Stimulated activated CD4-positive, alpha-beta T cell treated with anti-CD3 and anti-CD28 coated beads, Interleukin-12 subunit alpha, Interleukin-12 subunit beta, amount 100 ng/mL, for 48 hours (primary cell): ENCODE data around the gene OR5M8.

Experiments
- DNase-seq, 3 donors: peaks; one replicate each; pipeline ENCODE4 v3.0.0-alpha.2; 2020; ENCODE audit warnings: low read depth in 2 of 3, low spot score in 1 of 3

Gene OR5M8

GRCh38 chr11:56491270-56491669 lies at the start of gene OR5M8:
TSS of gene OR5M8 (minus strand) at chr11:56491370. CDS start at chr11:56491370, 0 bp downstream.
- DNase-seq = no peak

GRCh38 chr11:56533054-56533740 lies 42.0 kb upstream of the OR5M8 start:
- DNase-seq = no peak

GRCh38 chr11:56531856-56532255 lies 40.7 kb upstream of the OR5M8 start:
- no peak for DNase-seq

GRCh38 chr11:56522008-56522407 lies 30.8 kb upstream of the OR5M8 start:
- no peak for DNase-seq

GRCh38 chr11:56513280-56513679 lies 22.1 kb upstream of the OR5M8 start:
- no peak for DNase-seq

GRCh38 chr11:56509439-56509838 lies 18.3 kb upstream of the OR5M8 start:
- no peak for DNase-seq

GRCh38 chr11:56497010-56497409 lies 5.8 kb upstream of the OR5M8 start:
- DNase-seq = no peak

GRCh38 chr11:56495117-56495516 lies 3.9 kb upstream of the OR5M8 start:
- DNase-seq = no peak

GRCh38 chr11:56486801-56487200 lies 4.4 kb downstream of the OR5M8 start:
- DNase-seq = no peak

GRCh38 chr11:56474729-56475235 lies 16.4 kb downstream of the OR5M8 start:
- DNase-seq = no peak

GRCh38 chr11:56473252-56473651 lies 17.9 kb downstream of the OR5M8 start, which contains the start of gene OR5M3:
TSS of gene OR5M3 (minus strand) at chr11:56473352. CDS start at chr11:56470497, 2,855 bp downstream.
- DNase-seq = no peak

GRCh38 chr11:56457076-56457475 lies 34.1 kb downstream of the OR5M8 start:
- no peak for DNase-seq

- no peak for DNase-seq
Observed at GRCh38 chr11:56453521-56453920, 37.6 kb downstream of the OR5M8 start.
